Cardiac muscle cell (in vitro differentiated cells and primary cell): ENCODE data around the gene SOX12. TPM values are rescaled to one million over a fixed set of nuclear protein-coding genes. Genes with fewer than 3 reads are reported as not detected.

Experiments used
- DNase-seq, 2 donors: peaks; one replicate each; pipeline versions ENCODE4 v3.0.0 to v3.0.0-alpha.2; 2010 to 2017; ENCODE audit warnings: low read depth in 1 of 2, low spot score in 1 of 2
- H3K27ac ChIP-seq: fragments of 200-600 bp; sonication (generic); 2 replicates; pipeline ENCODE4 v1.5.1; 2016
- H3K27me3 ChIP-seq: fragments of 200-600 bp; sonication (generic); 2 replicates; pipeline ENCODE4 v1.6.0; 2016; ENCODE audit warnings: control low read depth
- H3K36me3 ChIP-seq: fragments of 200-600 bp; sonication (generic); 2 replicates; pipeline ENCODE4 v1.5.1; 2016; ENCODE audit warnings: control low read depth
- H3K4me1 ChIP-seq: fragments of 200-600 bp; sonication (generic); 2 replicates; pipeline ENCODE4 v1.8.1; 2017; ENCODE audit warnings: low read depth, mild to moderate bottlenecking, mixed run types
- H3K4me3 ChIP-seq: fragments of 200-600 bp; sonication (generic); 2 replicates; pipeline ENCODE4 v1.5.1; 2016; ENCODE audit warnings: mild to moderate bottlenecking
- H3K9me3 ChIP-seq: fragments of 200-600 bp; sonication (generic); 2 replicates; pipeline ENCODE4 v1.5.1; 2017; ENCODE audit warnings: low read depth, mild to moderate bottlenecking, control low read depth
- CTCF ChIP-seq: IDR thresholded peaks from 2 replicates; pipeline ENCODE4 v1.5.1; 2012; ENCODE audit warnings: low read depth, mild to moderate bottlenecking, low read length
- polyA plus RNA-seq: library from polyadenylated mRNA; unstranded; fragments of >200 nt; fragmentation: Nextera tagmentation; extraction: Ambion mirVana; gene quantifications from 2 replicates; pipeline ENCODE4 v1.2.1, GENCODE V29; 2016
- total RNA-seq: library from RNA; depleted of rRNA; stranded (reverse); fragments of >200 nt; gene quantifications from 2 replicates; pipeline ENCODE4 v1.2.3, GENCODE V29; 2016

SOX12 gene
- total and polyA plus RNA-seq, 2 experiments from 2014 or later: 41.9 to 79.8 TPM

- no peak for DNase-seq
- H3K36me3 ChIP-seq: no peaks in the 10 kb centered on the region
- peaks cover 9% of the 10 kb centered on the region for H3K4me1 ChIP-seq
- H3K4me3 ChIP-seq: no peak overlapping the region
- H3K27me3 ChIP-seq: no peaks in the 10 kb centered on the region
- no peak for TF ChIP-seq CTCF
- no peak overlapping the region for H3K27ac ChIP-seq
- H3K9me3 ChIP-seq: no peaks in the 10 kb centered on the region
Observed at GRCh38 chr20:364905-365794, 39.8 kb downstream of the SOX12 start.

GRCh38 chr20:366041-366718 lies 40.8 kb downstream of the SOX12 start:
- H3K27me3 ChIP-seq: no peaks in the 10 kb centered on the region
- no peak for TF ChIP-seq CTCF
- H3K9me3 ChIP-seq: no peaks in the 10 kb centered on the region
- H3K4me1 ChIP-seq: no peaks in the 10 kb centered on the region
- H3K27ac ChIP-seq: no peak overlapping the region
- no peak overlapping the region for H3K4me3 ChIP-seq
- H3K36me3 ChIP-seq: no peaks in the 10 kb centered on the region
- no peak for DNase-seq

- no peak for DNase-seq
- H3K4me3 ChIP-seq: no peak overlapping the region
- no peaks in the 10 kb centered on the region for H3K9me3 ChIP-seq
- no peak overlapping the region for H3K27ac ChIP-seq
- TF ChIP-seq CTCF: no peak
- no peaks in the 10 kb centered on the region for H3K27me3 ChIP-seq
- H3K4me1 ChIP-seq: no peaks in the 10 kb centered on the region
- no peaks in the 10 kb centered on the region for H3K36me3 ChIP-seq
Observed at GRCh38 chr20:366719-367485, 41.5 kb downstream of the SOX12 start.

- H3K4me3 ChIP-seq: no peak overlapping the region
Observed at GRCh38 chr20:367486-367887, 42.1 kb downstream of the SOX12 start.

More at GRCh38 chr20:367486-367887, 42.1 kb downstream of the SOX12 start:
- Histone ChIP-seq H3K36me3 (no peaks in the 10 kb centered on the region), H3K4me1 (no peaks in the 10 kb centered on the region), H3K27ac (no peak overlapping the region), H3K9me3 (no peaks in the 10 kb centered on the region), H3K27me3 (no peaks in the 10 kb centered on the region)
- no peak for TF ChIP-seq CTCF
- no peak for DNase-seq
